ENCODE results near the gene CRYBG3. TPM values are rescaled to one million over a fixed set of nuclear protein-coding genes. Genes with fewer than 3 reads are reported as not detected.
"Not testable (repeated sequence)": the region's sequence is repeated elsewhere in the genome, so short reads cannot be mapped to it uniquely, and the experiment has no call there.

The CRYBG3 gene
- total RNA-seq, 1 experiment from 2014 or later: 7.6 TPM

DNA sequence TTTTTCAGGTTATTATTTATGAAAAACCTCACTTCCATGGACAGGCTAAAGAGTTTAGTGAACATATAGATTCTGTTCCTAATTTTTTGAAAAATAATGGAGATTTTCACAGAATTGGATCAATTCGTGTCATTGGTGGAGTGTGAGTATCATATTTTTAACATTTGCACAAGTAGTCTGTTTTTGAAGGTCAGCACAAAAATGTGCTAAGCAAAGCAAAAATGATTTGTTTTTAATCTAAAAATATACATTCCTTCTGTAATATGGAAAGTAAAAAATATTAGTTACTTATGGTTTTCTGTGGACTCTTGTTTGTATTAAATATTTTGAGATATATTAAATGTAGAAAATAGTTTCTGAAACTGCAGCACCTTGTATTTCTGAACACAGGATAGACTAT, 71.0 kb downstream of the CRYBG3 start:
- no peak for DNase-seq (ENCODE audit: extremely low read depth, low read depth)

DNA sequence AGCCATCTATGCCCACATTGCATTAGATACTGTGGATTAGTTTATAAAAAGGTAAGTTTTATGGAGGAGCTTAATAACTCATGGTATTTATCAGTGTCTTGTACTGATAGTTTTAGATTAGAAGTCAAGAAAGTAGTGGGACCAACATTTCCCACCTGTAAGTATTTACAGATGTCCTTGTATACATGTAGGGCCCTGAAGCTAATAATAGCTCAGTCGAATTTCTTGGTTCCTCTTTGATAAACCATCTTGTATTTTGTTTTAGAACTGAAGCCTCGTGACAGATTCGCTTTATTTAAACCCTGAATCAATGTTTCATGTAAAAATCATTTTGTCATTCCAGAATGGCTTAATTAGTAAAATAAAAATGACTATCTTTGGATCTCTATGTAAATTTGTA, 73.4 kb downstream of the CRYBG3 start:
- no peak for DNase-seq (ENCODE audit: extremely low read depth, low read depth)

DNA sequence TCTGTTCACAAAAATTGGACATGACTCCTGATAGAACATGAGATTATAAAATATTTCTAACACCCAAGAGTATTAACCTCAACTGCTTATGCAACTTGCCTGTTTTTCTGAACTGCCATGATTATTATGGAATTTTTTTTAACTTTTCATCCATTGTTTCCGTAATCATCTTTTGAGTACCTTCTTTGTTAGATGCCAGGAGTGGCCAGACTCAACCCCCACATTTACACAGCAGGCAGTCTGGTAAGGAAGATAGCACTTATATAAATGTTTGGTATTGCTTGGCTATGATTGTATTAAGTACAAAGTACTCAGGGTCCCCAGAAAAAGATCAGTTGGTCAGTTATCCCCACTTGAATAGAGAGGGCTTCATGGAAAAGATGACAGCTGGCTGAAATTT, 74.3 kb downstream of the CRYBG3 start:
- no peak for DNase-seq (ENCODE audit: extremely low read depth, low read depth)

DNA sequence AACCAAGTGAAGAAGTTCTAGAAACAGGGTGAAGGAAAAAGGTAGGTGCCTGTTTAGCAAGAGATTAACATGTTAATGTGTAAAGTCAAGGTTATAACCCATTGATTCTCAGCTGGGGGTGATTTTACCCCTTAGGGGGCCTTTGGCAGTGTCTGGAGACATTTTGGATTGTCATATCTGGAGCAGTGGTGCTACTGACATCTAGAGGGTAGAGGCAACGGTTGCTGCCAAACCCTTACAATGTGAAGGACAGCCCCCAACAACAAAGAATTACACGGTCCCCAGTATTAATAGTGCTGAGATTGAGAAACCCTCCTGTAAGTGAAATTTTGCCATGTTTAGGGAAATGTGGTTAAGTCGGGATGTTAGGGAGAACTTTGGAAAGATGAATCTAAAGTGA, 74.7 kb downstream of the CRYBG3 start:
- no peak for DNase-seq (ENCODE audit: extremely low read depth, low read depth)

DNA sequence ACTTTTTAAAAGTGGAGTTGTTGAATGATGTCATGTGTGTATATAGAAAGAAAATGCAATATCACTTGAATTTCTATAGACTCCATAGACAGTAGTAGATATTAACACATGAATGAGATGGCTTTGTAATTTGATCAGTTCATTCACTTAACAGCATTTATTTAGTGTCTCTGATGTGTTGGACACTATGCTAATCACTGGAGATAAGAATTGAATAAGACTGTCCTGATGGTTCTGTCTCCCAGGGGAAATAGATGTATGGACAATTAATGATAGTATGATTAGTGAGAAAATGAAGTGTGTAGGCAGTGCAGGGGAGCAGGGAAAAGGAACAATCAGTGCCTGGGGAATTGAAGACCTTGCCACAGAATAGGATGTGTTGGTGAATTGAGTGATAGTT, 77.5 kb downstream of the CRYBG3 start:
- DNase-seq (ENCODE audit: extremely low read depth, low read depth): no peak

DNA sequence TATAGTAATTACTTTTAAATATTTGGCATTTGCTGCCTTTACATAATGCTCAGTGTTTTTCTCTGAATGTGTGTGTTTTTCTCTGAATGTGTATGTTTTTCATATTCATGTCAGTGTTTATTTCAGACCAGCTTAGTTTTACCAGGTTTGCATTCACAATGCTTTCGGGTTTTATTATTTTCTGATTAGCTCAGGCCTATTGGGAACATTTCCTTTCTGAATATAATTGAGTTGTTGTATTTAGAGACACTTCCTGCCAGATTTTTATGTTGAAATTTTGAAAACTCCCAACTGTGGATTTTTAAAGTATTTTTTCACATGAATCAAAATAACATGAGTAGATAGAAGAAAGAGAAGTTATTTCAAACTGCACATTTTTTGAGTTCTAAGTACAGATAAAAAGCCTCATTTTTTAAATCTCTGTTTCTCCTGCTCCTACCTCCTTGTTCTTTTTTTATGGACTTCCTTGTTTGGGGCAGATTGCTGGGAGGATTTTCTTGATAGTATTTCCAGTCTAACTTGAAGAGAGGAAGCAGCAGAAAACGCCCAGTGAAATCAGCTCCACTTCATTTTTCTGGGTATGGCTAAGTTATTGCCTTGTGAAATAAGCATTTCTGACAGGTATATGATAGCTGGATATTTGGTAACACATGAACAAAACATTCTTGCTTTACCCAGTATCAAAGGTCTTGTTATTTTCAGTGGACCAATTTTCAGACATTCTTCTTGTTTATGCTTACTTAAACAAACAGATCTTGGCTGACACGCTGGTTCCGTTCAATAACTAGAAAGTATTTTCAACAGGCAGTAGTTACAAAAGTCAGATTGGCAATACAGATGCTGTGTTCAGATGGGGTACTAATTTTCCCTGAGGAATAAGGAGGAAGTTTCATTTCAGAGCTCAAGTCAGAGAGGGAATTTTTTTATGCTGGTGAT, 79.8 kb downstream of the CRYBG3 start:
- DNase-seq (ENCODE audit: extremely low read depth, low read depth): no peak

DNA sequence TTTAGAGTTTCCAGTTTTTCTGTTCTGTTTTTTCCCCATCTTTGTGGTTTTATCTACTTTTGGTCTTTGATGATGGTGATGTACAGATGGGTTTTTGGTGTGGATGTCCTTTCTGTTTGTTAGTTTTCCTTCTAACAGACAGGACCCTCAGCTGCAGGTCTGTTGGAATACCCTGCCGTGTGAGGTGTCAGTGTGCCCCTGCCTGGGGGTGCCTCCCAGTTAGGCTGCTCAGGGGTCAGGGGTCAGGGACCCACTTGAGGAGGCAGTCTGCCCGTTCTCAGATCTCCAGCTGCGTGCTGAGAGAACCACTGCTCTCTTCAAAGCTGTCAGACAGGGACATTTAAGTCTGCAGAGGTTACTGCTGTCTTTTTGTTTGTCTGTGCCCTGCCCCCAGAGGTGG, 88.0 kb downstream of the CRYBG3 start:
- not testable (repeated sequence) for DNase-seq (ENCODE audit: extremely low read depth, low read depth)

DNA sequence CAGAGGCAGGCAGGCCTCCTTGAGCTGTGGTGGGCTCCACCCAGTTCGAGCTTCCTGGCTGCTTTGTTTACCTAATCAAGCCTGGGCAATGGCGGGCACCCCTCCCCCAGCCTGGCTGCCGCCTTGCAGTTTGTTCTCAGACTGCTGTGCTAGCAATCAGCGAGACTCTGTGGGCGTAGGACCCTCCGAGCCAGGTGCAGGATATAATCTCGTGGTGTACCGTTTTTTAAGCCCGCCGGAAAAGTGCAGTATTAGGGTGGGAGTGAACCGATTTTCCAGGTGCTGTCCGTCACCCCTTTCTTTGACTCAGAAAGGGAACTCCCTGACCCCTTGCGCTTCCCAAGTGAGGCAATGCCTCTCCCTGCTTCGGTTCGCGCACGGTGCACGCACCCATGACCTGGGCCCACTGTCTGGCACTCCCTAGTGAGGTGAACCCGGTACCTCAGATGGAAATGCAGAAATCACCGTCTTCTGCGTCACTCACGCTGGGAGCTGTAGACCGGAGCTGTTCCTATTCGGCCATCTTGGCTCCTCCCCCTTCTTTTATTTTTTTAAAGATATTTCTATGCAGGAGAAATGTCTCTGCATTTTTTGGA, 88.5 kb downstream of the CRYBG3 start:
- not testable (repeated sequence) for DNase-seq (ENCODE audit: extremely low read depth, low read depth)

DNA sequence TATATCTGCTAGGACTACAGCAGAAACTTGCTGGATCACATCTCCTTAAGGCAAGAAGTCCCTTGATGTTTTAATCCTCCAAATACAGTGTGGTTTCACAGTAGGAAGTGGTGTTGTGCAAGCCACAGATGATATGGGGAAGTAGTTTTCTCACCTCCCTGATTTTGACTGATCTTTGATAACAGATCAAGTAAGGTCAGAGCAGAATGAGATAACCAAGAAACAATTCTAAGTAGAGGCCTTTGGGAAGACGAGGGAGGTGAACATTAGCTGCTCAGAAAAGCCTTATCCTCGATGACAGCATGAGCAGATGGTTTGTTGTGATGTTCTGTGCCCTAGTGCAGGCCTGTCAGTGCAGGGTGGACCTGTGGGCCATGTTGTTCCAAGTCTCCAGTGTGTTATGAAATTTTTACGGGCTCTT, 89.1 kb downstream of the CRYBG3 start:
- DNase-seq (ENCODE audit: extremely low read depth, low read depth): peak; percentile 22

DNA sequence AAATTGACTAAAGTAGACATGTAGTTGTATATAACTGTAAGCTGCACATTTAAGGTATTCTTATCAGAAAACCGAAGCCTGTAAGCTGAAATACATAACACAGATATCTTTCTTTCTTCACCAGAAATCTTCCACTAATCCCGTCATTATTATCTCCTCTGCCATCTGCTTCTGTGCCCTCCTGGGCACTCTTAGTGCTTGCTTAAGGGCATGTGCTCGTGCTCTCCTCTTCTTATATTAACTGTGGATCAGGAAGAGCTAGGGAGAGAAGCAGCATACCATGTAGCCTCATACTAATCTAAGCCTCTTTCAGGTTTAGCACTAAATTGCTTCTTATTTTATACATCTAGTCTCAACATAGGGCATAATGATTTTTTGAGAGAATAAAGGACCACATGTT, 89.6 kb downstream of the CRYBG3 start:
- DNase-seq (ENCODE audit: extremely low read depth, low read depth): no peak

DNA sequence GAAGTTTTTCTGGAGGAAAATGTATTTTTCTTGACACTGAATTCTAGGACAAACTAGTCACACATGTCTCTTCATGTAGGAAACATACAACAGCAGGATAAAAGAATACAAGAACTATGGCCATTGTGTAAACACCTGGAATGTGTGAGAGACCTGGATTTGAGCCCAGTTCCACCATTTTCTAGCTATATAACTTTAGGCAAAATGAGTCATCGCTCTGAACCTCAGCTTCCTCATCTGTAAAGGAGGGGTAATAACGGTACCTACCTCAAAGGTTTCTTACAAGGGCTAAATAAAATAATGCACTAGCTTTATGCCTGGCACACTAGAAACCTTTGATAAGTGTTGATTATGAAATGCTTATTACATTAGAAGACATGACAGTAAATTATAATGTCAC, 92.6 kb downstream of the CRYBG3 start:
- DNase-seq (ENCODE audit: extremely low read depth, low read depth): no peak

DNA sequence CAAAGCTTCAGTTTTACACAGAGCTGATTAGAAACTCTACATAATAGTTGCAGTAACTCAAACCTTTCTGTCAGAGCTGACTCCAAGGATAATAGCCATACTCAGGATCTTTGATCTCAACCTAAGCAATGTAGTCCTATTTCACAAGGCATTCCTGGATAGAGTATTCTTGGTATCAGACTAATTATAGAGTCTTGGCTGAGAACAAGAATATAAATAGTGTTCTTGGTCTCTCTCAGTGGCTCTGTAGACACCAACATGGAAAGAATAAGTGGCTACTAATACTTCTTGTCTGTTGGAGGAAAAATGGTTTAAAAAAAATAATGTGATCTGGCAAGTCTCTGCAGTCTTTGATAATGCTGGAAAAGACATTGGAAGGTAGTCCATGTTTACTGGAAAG, 94.8 kb downstream of the CRYBG3 start:
- DNase-seq (ENCODE audit: extremely low read depth, low read depth): no peak

DNA sequence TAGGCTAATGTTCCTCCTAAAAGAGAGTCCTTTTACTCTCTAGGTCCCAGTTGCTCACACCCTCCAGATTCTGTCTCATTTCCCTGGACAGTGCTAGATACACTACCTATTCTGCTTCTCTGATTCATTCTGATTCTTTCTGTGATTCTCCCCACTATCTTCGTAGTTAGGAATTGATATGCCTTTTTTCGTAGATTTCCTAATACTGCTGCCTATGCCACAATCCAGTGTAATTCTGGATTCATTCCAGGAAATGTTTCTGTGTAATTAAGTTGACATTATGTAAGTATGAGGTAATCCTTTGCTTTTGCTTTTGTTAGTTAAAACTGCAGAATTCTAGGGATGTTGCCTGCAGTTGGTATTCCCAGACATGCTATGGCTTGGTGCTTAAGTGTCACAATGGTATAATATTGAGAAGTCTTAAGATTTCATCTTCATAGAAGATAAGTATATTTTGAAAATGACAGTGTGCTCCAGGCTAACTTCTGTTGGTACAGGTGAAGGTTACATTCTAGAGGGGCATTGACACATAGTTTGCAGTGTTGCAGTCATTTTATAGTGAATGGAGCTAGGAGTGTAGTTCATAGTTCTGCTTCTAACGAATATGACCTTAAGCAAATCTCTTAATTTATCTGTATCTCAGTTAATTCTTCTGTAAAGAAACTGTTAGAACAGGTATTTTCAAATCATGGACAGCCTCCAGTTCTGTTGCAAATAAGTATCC, 96.2 kb downstream of the CRYBG3 start:
- no peak for DNase-seq (ENCODE audit: extremely low read depth, low read depth)

DNA sequence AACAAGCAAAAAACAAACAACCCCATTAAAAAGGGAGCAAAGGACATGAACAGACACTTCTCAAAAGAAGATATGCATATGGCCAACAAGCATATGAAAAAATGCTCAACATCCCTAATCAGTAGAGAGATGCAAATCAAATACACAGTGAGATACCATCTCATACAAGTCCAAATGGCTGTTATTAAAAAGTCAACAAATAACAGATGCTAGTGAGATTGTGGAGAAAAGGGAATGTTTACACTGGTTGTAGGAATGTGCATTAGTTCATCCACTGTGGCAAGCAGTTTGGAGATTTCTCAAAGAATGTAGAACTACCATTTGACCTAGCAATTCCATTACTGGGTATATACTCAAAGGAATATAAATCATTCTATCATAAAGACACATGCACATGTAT, 105.9 kb downstream of the CRYBG3 start:
- DNase-seq (ENCODE audit: extremely low read depth, low read depth): no peak

DNA sequence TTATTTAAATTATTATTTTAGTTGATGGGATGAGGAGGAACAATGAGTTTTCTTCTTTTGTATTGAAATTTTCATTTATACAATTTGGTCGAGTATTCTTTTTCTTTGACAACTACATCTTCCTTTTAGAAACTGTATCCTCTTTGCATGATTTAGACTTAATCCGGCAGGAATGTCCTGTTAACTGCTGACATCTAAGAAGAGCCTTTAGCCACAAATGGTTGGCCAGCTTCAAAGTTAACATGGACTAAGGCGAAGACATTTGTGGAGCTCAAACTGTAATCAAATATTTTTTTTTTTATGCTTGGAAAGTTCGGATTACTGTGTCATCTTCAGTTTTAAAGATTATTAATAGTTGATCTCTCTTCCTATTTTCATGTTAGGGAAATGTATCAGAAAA, 107.2 kb downstream of the CRYBG3 start:
- DNase-seq (ENCODE audit: extremely low read depth, low read depth): no peak

DNA sequence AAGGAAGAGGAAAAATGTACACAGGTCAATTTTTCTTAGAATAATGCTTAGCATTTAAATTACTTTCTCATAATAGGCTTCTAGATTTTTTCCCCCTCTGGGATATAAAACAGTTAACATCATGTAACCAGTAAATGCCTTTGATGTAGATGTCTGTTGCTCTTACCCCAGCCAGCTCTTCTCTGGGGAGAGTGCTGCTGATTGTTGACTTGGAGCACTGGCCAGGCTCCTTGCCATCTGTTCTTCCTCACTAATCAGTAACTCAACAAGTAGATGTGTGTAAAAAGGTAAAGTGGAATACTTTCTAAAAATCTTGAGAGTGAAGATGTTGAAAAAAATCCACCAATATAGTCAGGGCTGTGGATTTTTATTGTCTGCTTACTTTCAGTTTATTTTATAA, 108.2 kb downstream of the CRYBG3 start:
- no peak for DNase-seq (ENCODE audit: extremely low read depth, low read depth)

DNA sequence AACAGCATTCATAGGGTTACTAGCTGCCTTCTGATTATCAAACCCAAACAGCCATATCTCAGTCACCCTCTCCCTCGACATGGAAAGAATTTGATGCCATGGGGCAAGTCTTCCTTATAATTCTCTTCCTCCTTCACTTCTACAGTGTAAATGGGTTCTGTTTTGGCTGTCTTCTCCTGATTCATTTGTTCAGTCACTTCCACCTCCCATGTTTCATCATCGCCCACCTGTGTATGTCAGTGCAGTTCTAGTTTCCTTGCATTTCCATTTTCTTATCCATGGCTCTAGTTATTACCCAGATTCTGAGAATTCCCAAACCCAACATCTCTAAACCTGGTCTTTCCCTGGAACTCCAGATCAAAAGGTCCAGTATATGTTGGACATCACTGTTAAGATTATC, 109.4 kb downstream of the CRYBG3 start:
- DNase-seq (ENCODE audit: extremely low read depth, low read depth): no peak

DNA sequence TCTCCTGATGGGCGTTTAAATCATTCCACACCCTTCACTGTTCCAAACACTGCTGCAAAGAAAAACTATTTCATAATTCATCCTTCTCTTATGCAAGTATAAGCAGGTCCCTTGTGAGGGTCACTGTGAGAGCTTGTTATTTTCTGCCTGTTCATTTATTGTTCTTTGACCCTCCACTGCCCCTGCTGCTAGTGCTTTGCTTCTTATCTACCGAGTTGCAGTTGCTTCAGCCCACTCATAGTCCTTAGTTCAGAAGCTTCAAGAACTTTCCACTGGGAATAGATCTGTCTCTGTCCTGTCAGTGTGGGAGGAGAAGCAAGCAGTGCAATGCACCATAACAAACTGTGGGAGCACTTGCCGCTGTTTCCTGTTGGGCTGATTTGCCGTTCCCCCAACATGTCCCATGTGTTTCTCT, 110.6 kb downstream of the CRYBG3 start:
- DNase-seq (ENCODE audit: extremely low read depth, low read depth): no peak

DNA sequence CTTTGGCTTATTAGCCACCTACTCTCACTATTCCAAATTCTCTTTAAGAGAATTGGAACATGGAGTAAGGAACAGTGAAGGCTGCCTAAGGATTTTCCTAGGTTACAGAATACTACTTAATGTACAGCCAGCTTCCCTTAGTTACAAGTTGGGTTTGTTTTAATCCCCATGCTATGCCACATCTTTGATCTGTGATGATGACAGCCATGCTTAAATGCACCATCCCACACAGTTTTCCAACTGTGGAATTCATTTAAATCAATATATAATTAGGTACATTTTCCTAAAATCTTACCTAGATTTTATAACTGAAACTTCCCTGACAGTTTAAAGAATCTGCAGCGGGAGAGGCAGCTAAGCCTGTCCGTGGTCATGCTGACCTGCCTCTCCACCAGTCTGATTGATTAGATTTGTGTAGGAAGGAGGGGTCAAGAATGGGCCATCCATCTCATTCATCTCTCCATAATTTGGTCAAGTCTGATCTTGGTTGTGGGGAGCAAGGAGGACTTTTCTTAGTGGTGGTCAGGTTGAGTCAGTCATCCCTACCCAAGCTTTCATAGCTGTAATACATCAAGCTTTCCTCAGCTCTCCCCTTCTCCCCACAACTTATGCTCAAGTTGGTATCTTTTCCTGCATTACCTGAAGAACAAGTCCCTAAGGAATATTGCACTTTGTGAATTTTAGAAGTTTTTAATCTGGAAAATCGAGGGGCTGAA, 113.3 kb downstream of the CRYBG3 start:
- DNase-seq (ENCODE audit: extremely low read depth, low read depth): no peak

DNA sequence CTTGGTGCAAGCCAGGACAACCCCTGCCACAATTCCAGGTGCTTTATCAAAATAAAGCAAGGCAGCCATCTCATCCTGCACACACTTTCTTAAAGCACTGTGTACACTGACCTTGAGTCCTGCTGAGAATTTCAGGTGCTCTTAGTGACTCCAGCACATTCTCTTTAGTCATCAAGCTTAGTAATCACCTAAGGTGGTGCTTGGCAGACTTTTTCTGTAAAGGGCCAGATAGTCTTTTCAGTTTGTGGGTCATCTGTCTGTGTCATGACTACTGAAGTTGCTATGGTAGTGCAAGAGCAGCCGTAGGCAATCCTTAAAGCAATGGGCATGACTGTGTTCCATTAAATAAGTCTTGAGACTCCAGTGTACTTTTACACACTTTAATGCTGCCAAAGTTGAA, 114.0 kb downstream of the CRYBG3 start:
- DNase-seq (ENCODE audit: extremely low read depth, low read depth): no peak

DNA sequence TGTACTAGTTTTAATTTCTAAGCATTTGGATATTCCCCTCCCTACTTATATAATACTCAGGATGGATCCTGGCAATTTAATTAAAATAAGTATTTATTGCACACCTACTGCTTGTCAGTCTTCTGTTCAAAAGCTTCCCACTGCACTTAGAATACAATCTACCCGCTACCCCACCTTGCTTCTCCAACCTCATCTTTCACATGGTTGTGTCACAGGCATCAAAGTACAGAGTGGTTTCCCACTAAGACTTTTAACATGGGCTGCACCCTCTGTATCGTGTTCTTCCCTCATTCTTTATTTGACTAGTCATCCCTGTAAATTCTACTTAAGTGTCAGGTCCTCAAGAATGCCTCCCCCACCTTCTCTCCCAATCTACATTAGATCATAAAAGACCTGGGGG, 115.4 kb downstream of the CRYBG3 start:
- DNase-seq (ENCODE audit: extremely low read depth, low read depth): no peak

All from NCI-H460 (cell line).